Renal cortex interstitium (tissue), 11 donors: Measurements from ENCODE around the gene ERBIN. TPM values are rescaled to one million over a fixed set of nuclear protein-coding genes. Genes with fewer than 3 reads are reported as not detected.
"Not testable (repeated sequence)": the region's sequence is repeated elsewhere in the genome, so short reads cannot be mapped to it uniquely, and the experiment has no call there.

Experiments used
- DNase-seq, 11 donors: peaks; one replicate each; pipeline ENCODE4 v3.0.0-alpha.2; 2013; ENCODE audit warnings: low read depth in 9 of 11, low spot score in 4 of 11; ENCODE audit errors: extremely low read depth in 1 of 11
- polyA plus RNA-seq, 3 donors: library from polyadenylated mRNA; unstranded; fragments of 120-200 nt; gene quantifications; one replicate each; pipeline ENCODE4 v1.2.1, GENCODE V29; 2013; ENCODE audit not compliant: insufficient read length in 3 of 3

ERBIN gene
- polyA plus RNA-seq, 3 donors, result 94.7 to 116 (median 109) TPM

DNA sequence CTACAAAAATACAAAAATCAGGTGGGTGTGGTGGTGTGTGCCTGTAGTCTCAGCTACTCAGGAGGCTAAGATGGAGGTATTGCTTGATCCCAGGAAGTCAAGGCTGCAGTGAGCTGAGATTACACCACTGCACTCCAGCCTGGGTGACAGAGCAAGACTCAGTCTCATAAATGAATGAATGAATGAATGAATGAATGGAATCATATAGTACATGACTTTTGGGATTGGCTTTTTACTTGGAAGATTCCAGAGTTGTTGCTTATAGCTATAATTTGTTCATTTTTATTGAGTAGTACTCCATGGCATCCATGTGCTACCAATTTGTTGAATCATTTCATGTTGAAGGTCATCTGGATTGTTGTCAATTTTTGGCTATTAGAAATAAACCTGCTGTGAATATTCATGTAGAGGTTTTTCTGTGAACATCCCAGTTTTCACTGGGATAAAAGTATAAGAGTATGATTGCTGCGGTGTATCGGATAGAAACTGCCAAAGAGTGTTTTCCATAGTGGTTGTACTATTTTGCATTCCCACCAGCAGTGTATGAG is 19.9 kb downstream of the ERBIN start:
- no peak for DNase-seq

DNA sequence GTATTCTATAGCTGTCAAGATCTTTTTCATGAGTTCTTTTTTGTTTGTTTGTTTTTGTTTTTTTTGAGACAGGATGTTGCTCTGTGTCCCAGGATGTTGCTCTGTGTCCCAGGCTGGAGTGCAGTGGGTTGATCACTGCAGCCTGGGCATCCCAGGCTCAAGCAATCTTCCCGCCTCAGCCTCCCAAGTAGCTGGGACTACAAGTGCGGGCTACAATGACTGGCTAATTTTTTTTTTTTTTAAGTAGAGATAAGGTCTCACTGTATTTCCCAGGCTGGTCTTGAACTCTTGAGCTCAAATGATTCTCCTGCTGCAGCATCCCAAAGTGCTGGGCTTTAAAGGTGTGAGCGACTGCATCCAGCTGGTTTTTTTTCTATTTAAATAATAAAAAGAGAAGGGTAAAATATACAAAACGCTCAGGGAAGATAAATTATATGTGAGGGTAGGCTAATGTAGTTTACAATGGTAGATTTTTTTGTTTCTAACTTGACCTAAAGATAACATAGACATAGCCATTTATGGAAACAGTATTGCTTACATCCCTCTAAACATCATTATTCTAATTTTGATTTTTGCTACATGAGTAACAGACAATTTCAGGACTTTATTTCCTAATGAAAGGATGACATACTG is 21.9 kb downstream of the ERBIN start:
- DNase-seq, result no peak

DNA sequence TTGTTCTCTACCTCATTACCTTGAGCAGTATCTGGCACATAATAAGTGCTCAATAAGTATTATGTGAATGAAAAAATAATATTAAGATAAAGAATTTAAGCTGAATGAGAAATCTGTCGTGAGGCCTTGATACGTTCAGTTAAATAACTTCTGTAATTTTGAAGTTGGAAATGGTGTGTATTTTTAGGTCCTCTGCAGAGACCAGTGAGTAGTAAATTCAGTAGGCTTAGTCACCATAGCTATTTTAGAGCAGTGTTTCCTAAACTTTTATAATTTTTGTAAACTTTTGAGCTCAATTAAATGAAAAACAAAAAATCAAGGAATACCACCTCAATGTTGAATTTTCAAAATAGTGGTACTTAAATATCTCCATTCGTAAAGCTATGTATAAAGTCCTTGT is 25.0 kb downstream of the ERBIN start:
- DNase-seq, result no peak

GRCh38 chr5:65952259-65952658 is 25.9 kb downstream of the ERBIN start:
- no peak for DNase-seq

GRCh38 chr5:65954200-65954599 is 27.8 kb downstream of the ERBIN start:
- DNase-seq, result no peak

GRCh38 chr5:65955746-65956145 is 29.4 kb downstream of the ERBIN start:
- no peak for DNase-seq

GRCh38 chr5:65957703-65958102 is 31.3 kb downstream of the ERBIN start:
- not testable (repeated sequence) for DNase-seq

- no peak for DNase-seq
Observed at GRCh38 chr5:65961633-65962032, 35.3 kb downstream of the ERBIN start.

DNA sequence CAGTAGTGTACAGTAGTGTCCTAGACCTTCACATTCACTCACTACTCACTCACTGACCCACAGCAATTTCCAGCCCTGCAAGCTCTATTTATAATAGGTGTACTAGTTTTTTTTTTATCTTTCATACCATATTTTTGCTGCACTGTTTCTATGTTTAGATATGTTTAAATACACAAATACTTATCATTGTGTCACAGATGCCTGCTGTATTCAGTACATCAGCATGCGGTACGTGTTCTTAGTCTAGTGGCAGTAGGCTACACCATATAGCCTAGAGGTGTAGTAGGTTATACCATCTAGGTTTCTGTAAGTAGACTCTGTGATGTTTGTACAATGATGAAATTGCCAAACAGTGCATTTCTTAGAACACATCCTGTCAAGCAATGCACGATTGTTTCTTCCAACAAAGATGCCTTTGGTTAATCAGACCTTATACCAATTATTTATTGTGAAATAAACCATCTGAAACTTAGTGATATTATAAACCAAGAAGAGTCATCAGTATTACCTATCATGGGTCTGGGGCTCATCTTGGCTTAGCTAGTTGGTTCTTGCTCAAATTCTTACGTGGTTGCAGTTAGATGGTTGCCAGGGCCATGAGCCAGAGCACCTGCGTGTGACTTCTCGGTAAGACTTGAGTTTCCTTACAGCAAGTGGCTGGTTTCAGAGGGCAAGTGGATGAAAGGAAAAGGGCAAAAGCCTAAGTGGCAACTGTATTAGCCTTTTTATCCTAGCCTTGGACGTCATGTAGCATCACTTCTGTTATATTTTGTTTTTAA is 41.1 kb downstream of the ERBIN start:
- no peak for DNase-seq

DNA sequence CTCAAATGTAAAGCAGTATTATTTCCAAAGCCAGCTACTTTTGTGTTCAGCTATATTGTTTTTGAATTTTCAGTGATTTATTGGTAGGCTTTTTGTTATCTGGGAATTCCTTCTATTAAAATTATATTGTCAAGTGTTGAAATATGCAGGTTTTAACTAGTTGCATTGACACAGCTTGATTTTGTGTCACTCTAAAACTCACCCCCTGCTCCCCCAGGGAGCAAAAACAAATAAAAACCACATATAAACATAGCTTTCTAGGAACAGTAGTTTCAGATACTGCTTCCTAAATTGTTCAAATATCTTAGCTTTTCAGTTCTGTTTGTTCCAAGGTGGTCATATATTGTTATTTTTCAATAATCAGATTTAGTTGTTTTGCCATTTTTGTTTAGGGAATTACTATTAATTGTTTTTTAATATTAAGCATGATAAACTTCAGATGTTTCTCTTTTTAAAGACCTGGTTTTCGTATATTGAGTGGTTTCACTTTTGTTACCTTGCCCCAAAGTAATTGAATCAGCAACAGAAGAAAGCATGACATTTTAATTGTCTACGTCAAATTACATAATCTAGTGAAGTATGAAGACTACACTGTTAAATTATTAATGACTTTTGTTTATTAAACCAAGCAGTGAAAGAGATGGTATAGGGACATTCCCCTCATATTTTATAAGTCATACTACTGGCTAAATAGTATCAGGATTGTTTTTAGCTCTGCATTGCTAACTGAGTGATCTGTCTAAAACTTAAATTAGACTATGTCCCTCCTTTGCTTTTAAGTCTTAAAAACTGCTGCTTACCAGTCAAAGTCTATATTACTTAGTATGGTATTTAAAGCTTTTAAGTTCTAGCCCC is 43.4 kb downstream of the ERBIN start:
- DNase-seq, result no peak

DNA sequence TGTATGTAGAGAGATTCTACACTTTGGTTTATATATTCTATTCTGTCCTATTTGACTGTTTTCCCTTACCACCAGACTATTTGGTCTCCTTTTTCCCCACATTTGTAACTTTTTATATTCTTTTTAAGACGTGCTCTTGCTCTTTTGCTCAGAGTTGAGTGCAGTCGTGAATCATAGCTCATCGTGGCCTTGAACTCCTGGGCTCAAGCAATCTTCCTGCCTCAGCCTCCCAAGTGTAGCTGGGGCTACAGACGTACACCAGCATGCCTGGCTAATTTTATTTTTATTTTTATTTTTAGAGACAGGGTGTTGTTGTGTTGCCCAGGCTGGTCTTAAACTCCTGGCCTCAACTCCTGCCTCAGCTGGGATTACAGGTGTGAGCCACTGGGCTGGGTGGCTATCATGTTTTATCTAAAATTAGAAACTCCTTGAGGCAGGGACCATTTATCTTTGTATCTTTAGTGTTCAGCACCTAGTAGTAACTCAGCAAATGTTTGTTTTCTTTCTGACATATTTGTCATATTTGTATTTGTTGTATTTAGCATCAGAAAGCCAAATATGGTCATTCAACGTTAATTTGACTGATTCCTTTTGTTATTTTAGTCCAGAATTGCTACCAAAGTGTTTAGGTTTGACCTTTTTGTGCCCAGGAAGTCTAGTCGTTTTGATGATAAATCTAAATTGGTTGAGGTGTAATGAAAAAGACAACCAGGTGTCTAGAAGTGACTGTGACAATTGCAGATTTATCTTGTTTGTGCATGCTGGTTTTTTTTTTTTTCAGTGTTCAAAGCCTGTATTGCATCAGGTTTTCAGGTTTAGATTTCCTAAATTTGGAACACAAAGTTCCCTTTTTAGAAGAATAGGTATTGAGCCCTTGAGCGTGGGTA is 44.3 kb downstream of the ERBIN start:
- DNase-seq, result no peak

GRCh38 chr5:65971643-65972042 is 45.3 kb downstream of the ERBIN start:
- no peak for DNase-seq

GRCh38 chr5:65972896-65973295 is 46.5 kb downstream of the ERBIN start:
- not testable (repeated sequence) for DNase-seq

- no peak for DNase-seq
Observed at GRCh38 chr5:65978251-65978650, 51.9 kb downstream of the ERBIN start.

- no peak for DNase-seq
Observed at GRCh38 chr5:65981548-65981947, 55.2 kb downstream of the ERBIN start.

DNA sequence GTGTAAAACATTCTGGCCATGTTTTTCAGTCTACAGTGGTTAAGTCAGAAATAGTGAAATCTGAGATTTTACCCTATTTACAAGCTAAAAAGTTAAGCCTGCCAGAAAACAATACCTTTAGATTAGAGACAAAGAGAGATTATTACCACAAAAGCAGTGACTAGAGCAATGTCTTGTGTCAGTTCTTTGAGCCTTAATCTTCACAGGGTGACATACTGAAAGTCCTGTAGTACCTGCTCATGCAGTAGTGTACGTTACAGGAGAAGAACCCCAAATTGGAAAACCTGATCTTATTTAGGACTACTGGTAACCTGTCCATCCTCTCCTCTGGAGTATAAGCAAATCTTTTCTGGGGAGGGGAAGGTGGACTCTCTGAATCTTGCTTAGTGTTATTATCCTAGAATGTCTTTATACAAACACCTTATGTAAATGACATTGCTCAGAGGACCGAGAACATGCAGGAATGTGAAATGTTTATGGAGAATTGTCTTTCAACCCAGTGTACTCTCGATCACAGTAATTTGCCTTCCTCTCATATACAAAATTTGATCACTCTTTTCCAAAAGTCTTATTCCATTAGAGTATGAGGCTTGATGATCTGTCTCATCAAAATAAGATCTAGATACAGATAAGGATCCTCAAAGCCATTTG is 55.7 kb downstream of the ERBIN start:
- DNase-seq, result no peak

GRCh38 chr5:65982635-65983034 is 56.3 kb downstream of the ERBIN start:
- no peak for DNase-seq
